NCI-H2171 treated with DMSO at 0.1 percent for 48 hours (cell line): ENCODE measurements around the gene ZMIZ1.
A peak's percentile ranks its signal among the peaks of the same experiment; 100 is the strongest.

Source experiments
- DNase-seq: peaks from one replicate; lab custom pipeline; 2025; lab: John Stamatoyannopoulos, UW

ZMIZ1 gene

DNA sequence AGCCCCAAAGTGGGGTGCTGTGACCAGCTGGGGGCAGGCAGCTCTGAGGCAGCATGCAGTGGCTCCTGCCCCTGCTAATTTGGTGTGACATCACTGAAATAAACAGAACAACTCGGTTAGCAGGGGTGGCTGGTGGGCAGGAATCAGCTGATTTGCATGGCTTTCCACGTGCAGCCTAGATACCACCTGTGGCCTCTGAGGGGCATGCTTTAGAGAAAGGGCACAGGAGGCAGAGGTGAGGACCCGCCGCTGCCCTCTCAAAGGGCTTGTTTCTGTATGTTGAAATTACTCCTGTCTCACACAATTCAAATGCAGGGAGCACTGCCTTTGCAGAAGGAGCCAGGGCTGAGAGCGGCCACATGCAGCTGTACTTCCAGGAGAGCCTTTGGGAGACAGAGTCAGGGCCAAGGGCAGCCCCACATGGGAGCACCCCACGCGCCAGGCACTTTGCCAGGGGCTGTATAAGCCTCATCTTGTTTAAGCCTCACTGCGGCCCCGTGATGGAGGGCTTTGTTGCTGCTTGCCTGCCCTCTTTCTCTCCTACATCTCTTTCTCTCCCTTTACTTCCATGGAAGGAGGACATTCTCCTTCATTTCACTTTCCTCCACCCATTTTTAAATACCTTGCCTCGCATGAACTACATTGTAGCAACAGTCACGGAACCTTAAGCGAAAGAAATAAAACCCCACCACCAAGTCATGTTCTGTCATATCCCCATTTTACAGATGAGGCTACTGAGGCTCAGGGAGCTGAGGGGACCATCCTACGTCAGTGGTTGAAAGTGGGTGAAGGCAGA is 137.7 kb downstream of the ZMIZ1 start:
- no peak for DNase-seq

DNA sequence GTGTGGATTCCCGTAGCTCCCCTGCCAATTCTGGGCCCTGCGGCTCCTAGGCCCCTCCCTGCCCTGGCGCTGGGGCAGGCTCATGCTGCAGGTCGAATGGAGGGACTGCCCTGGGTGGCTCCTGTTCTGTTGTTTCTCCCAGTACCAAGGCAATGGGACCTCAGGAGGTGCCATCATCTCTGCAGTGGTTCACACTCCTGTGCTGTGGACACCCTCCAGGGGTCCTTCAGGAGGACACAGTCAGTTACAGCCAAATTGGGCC is 138.3 kb downstream of the ZMIZ1 start:
- DNase-seq = no peak

DNA sequence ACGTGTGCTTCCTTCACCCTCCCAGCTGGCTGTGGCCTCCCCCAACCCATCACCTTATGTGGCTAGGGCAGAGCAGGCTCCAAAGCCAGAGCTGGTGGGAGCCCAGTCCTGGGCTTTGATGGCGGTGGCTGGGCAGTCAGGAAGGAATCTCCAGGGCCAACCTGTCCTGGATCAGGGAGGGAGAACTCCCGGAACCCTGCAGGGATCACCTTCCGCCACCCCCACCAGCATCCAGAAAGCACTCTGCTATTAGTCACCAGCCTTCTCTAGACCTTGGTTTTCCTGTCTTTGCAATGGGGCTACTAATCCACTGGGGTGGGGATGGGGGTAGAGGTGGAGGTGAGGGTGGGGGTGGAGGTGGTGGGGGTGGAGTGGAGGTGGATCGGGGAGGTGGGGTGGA is 139.0 kb downstream of the ZMIZ1 start:
- DNase-seq = no peak

DNA sequence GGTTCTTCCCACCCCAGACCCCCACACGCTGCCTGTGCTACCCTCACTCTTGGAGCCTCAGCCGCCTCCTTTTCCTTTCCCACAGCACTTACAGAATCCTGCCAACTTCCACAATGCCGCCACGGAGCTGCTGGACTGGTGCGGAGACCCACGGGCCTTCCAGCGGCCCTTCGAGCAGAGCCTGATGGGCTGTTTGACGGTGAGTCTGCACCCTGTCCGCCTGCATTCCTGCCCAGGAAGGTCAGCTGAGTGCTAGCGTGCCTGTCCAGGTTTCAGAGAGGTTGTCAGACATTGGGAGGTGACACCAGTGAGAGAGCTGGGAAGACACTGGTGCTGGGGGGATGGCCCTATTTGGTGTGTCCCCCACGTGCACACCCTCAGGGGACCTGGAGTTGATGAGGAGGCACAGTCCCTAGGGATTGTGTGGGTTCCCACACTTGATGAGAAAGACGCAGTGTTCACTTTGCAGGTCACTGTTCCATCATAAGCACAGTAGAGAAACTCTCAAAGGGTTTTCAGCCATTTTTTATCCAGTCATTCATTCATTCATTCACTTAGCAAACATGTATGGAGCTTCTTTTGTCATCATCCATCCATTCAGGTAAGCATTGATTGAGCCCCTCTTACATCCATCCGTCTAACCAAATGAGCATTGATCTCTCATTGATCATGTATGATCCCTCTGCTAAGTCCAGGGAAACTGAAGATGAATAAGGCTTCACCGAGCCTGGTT is 139.7 kb downstream of the ZMIZ1 start:
- no peak for DNase-seq

DNA sequence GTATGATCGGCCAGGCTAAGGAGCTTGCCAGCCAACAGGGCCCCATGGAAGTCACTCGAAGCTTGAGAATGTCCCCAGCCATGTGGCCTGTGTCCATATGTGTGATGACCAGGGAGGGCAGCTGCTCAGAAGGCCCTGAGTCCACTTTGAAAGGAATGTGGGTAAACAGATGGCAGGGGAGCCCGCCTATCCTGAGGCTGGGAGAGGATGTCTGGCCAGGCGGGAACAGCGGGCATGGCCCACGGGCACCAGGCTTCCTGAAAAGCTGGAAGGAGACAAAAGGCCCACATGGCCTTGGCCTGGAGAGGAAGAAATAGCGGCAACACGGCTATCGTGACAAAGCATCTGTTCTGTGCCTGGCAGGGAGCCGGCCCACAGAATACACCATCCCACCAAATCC is 140.6 kb downstream of the ZMIZ1 start:
- no peak for DNase-seq

DNA sequence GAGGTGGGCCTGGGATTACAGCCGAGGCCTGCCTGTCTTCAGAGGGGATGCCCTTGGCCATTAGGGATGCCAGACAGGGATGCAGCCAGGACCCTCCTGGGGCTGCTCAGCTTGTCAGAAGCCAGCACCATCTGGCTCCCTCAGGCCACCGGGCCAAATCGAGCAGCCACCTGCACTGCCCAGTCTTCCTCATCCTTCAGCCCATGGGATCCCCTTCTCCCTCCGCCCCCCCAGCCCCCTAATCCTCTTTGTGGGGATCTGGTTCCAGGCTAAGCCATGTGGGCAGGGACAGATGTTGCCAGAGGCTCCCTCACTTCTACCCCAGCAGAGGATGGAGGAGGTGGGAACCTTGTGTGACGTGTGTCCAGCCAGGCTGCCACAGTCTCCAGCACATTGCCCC is 141.1 kb downstream of the ZMIZ1 start:
- no peak for DNase-seq

DNA sequence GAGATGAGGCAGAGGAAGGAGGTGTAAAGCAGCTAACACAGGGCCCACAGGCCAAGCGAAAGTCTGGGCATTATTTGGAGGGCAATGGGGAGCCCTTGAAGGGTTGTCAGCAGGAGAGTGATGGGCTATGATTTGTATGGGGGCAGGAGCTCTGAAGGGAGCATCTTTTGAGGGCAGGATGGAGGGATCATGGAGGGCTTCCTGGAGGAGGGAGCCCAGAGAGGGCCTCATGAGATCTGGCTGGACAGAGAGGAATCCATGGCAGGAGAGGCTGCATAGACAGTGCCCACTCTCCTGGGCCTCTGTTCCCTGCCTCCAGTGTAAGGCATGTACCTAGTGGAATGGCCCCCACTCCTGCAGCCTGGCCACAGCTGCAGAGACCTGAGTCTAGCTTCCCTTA is 141.9 kb downstream of the ZMIZ1 start:
- DNase-seq = no peak

DNA sequence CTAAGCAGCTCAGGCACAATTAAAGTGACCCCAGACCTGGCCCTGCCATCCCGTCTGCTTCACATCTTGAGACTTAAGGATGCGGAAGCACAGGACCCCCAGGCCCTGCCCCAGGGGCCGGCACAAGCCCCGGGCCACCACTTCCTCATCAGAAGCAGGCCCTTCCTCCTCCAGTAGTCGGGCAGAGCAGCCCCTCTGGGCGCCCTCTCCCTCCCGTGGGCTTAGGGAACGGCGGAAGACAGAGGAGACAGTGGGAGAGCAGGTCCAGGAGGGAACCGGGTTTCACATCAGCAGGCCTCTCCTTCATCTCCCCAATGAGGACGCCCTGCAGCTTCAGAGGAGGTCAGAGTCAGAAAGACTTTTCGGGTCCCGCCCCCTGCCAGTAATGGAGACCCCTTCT is 142.8 kb downstream of the ZMIZ1 start:
- DNase-seq = no peak

DNA sequence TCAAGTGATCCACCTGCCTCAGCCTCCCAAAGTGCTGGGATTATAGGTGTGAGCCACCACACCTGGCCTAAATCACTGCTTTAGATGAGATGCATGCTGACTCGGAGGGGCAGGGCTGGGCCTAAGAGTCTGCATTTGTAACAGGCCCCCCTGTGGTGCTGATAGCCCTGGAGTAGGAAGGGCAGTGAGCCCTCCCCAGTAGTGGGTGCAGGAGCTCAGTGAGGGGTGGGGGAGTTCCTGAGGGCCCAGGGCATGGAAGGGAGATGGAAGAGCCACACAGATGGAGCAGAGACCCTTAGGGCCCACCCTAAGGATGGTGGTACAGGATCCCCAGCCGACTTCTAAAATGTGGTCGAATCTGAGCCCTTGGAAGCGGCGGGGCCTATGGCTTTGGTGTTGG is 146.8 kb downstream of the ZMIZ1 start:
- no peak for DNase-seq

DNA sequence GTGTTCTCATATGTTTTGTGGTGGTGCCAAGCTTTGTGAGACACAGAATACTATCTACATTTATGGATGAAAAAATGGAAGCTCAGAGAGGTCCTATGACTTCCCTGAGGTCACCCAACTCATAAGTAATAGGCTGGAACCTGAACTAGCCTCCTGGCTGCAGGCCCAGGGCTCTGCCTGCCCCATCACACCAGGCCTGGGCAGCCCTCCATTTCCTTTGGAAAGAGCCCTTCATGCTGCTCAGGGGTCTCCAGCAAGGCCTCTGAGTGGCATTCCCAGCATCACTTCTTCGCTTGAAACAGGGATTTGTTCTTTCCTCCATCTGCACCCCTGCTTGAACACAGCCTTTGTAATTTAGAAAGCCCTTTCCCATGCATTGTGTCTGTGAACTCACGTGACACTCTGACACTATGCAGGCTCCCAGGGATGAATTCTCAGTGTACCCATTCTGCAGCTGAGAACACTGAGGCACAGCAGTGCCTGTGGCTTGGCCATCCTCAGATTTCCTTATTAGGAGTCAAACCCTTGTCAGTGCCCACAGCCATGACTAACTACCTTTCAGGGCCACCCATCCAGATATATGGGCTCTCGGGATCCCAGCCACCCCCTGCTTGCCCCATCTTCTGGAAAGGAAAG is 150.7 kb downstream of the ZMIZ1 start:
- no peak for DNase-seq

DNA sequence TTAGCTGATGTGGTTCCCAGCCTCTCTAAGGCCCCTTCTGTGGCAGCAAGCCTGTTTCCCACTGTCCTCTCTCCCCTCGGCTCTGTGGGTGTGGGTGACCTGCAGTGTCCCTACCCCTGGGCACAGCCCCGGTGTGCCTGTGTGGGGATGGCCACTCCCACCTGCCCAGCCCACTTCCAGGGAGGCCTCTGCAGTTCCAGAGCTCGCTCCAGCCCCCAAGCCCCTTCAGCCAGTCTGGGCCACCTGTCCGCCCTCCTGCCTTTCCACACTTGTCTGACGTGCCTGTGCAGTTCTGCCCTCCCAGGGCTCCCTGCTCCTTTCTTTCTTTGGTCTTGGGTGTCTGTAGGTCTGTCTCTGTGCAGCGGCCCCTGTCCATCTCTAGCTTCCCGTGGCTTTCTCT is 151.5 kb downstream of the ZMIZ1 start:
- no peak for DNase-seq

DNA sequence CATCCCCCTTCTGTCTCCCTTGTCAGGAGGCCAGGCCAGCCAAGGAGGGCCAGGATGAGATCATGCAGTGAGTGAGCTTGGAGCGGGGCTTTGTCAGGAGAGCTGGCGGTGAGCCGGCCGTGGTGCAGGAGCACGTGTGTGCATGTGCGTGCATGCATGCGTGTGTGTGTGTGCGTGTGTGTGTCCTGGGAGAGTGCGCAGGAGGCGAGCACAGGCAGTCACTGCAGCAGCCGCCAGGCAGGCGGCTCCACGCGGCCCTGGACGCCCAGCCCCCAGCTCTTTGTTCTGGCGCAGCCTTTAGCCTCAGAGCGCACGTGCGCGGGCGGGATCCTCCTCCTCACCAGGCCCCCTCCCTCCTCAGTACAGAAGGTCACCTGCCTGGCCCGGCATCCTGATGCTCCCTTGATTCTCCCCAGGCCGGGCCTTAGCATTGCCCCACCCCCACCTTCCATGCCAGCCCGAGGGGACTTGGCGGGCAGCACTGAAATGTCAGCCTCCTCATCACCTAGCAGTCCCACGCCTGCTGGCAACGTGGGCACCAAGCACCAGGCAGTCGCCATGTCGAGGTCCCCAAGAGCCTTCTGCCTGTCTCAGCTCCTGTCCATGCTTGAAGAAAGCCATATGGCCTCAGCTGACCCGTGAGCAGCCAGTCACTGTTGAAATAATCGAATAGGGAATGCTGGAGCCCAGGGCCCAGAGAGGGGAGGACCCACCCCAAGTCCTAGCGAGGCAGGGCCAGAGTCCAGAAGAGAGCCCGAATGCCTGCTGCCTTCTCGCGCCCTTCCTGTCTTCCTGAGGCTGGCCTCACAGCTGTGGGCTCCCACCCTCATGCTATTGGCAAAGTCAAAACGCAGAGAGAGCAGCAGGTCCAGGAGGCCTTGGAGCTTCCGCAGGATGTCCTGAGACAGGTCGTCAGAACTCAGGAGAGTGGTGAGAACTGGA is 152.6 kb downstream of the ZMIZ1 start:
- DNase-seq = no peak

DNA sequence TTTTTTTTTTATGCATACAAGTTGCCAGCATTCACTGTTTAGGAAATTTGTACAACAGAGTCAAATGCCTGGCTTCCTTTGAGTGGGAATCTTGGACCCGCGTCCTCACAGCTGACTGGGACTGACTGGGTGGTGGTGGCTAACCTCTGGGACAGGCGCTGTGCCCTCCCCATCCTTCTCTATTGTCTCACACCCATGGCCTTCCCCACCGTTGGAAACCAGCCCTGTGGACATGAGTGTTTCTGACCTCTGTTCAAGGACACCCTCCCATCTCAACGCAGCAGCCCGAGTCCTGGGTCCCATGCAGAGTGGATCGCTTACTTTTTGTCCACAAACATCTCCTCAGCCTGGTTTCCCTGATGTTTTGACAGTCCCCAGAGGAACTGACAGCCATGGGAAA is 153.4 kb downstream of the ZMIZ1 start:
- DNase-seq = no peak

DNA sequence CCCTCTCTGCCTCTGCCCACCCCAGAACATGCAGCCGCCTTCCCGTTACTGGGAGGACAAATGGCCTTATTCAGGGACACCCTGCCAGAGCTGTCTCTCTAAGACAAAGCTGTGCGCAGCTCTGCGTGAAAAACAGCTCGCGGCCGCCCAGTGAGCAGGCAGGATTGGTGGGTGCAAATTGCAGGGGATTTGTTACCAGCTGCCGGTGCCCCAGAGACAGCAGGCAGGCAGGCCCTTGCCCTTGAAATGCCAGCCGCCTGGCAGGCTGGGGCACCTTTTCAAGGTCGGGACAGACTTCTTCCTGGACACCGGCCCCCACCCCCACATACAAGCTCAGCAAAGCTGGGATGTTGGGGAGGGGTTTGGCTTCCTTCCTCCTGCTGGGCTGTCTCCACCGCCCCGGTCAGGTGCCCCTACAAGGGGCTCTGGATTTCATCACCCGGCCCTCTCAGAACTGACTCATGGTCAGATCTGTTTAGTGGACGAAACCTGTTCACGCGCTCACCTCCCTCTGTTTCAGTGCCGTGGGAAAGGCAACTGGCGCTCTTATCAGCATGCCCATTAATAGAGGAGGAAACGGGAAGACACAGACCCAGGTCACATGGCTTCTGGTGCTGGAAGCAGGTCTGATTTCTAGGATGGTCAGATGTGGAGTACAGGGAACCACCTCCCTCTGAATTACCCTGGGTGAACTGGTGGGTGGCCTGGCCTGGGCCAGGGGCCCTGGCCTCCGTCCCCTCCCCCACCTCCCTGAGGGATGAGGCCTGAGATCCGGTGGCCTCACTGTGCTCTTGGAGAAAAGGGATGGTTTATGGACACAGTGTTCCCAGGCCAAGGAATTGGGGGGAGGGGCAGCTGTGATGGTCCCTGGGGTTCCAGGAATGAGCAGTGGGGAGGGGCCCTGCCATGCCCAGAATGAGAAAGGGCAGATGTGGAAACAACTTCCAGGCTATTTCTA is 154.6 kb downstream of the ZMIZ1 start:
- DNase-seq = no peak

DNA sequence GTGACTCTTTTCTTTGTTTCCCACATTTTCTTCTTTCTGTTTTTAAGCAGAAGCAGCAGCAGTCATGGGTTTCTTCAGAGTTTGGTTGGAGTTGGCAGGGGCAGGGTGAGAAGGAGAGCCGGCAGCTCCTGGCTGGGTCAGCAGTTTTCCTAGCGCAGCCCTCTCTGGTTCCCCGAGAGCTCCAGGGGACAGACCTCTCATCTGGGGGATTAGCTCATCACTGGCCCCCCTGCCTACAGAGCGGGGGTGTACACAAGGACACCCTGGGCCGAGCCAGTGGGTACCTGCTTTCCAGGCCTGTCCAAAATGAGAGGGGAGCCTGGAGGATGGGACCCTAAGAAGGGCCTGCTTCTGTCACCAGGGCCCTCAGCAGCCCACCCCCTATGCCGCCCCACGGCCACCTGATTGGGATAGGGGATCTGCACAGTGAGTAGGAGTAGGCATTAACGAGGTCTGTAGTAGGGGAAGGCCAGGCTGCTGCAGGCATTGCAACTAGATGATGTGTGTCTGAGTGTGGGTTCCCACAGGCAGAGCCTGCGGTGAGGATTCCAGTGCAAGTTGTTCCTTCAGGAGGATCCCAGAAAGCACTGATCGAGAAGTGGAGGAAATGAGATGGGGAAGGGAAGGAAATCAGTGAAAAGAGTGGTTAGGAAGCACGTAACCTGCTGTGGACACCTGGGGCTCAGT is 155.6 kb downstream of the ZMIZ1 start:
- DNase-seq = no peak

DNA sequence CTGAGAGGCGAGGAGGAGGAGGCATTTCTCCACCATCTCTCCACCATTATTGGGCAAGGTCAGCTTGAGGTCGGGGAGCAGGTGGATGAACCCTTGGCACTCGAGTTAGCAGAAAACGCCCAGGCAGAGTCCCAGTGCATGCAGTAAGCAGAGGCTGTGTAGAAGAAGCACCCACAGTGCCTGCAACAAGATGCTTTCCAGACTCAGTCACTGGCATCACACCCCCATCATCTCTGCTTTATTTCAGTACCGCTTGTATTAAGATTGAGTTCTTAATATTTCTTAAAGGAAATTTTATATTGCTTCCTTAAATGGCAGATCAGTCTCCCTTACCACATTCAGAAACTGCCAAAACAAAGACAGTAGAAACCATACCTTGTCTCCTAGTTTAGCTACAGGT is 156.2 kb downstream of the ZMIZ1 start:
- DNase-seq = no peak

DNA sequence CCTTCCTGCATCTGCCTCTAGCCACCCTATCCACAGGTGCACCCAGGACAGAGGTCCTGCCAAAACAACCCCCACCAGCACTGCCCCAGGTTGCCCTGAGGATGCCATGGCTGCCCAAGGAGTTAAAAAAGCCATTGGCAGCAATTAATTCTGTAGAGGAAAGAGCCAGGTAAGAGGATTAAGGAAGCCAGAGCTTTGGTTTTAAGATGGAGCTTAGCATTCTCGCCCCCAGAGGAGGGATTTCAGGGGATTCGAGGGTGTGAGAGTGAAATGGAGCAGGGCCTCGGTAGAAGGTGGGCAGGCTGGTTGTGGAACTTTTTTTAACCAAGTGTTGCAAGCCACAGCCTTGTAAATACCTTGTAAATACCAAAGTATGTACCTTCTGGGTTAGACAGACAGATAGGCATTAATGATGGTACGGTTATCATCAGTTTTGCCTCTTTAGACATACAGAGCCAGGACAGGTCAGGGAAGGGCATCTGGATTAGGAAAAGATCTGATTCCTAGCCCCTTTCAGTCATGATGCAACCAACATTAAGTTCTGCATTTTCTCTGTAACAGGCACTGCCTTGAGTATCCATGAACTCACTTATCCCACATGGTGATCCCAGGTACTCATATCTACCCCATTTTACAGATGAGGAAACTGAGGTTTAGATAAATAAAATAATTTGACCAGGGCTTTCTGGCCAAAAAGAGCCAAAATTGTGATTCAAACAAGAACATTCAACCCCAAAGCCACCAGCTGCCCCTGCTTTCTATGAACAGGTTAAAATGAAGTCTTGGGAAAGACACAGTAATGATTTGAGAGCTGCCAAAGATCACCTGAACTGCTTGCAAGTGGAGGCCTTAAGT is 157.9 kb downstream of the ZMIZ1 start:
- DNase-seq = no peak

DNA sequence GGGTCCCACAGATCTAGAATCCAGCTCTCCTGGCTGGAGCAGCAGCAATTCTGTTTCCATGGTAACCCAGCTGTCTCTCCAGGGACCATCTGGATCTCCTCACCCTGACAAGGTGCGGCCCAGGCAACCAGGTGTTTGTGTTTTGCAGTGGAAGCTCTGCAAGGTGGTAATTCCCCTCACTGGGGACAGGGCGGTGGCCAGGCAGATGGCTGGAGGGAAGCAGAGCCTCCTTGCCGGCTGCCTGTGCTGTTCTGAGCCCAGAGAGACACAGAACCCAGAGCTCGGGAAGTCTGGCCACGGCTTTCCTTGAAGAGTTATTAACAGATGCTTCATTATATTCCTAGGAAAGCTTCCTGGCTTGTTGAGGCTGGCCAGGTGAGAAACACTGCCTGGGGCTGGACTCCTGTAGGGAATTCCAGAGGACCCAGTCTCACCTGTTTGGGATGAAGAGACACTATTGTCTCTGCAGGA is 160.3 kb downstream of the ZMIZ1 start:
- DNase-seq = peak; percentile 91

DNA sequence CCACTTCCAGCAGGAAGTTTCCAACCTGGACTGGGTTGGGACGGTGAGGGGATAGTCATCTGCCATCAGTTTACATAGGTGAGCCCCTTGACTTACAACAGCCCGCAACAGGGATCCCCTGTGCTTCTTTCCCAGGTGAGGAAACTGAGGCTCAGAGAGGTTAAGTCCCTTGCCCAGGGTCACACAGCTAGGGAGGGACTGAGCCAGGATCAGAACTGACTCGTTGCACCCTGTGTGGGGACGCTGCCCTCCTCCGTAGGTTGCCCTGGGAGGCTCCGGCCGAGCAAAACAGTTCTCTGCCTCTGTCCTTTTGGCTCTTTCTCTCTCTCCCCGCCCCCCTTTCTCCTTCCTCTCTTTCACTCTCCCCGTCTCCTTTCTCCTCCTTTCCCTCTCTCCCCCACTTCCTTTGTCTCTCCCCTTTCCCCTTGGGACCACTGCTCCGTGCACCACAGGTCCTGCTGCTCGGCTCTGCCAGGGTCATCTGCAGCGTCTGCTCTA is 161.1 kb downstream of the ZMIZ1 start:
- DNase-seq = no peak
